CD4-positive, alpha-beta T cell treated with Interleukin-17A for 1 hour (primary cell): ENCODE measurements around the gene CBFA2T2.
"Not testable (repeated sequence)": the region's sequence is repeated elsewhere in the genome, so short reads cannot be mapped to it uniquely, and the experiment has no call there.

Experiments
- DNase-seq: peaks from one replicate; pipeline ENCODE4 v3.0.0-alpha.2; 2020

Gene CBFA2T2

DNA sequence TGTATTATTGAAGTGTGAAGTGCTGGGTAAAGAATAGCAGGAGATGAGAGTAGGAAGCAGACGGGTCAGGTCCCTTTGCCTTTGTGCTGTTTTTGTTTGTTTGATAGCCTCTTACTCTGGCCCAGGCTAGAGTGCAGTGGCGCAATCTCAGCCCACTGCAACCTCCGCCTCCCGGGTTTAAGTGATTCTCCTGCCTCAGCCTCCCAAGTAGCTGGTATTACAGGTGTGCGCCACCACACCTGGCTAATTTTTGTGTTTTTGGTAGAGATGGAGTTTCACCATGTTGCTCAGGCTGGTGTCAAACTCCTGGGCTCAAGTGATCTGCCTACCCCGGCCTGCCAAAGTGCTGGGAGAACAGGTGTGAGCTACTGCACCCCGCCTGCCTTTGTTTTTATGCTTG, 18.1 kb downstream of the CBFA2T2 start:
- not testable (repeated sequence) for DNase-seq

DNA sequence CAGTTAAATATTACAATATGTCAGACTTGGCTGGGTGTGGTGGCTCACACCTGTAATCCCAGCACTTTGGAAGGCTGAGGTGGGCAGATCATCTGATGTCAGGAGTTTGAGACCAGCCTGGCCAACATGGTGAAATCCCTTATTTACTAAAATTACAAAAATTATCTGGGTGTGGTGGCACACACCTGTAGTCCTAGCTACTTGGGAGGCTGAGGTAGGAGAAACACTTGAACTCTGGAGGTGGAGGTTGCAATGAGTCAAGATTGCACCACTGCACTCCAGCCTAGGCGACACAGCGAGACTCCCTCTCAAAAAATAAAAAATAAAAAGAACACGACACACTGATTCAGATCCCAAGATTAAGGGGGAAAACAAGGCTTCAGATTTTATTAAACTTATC, 19.2 kb downstream of the CBFA2T2 start:
- not testable (repeated sequence) for DNase-seq

DNA sequence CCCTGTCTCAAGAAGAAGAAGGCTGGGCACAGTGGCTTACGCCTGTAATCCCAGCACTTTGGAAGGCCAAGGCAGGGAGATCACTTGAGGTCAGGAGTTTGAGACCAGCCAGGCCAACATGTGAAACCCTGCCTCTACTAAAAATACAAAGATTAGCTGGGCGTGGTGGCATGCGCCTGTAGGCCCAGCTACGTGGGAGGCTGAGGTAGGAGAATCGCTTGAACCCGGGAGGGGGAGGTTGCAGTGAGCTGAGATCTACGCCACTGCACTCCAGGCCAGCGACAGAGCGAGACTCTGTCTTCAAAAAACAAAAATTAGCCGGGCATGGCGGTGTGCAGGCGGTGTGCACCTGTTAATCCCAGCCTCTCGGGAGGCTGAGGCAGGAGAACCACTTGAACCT, 22.0 kb downstream of the CBFA2T2 start:
- not testable (repeated sequence) for DNase-seq

DNA sequence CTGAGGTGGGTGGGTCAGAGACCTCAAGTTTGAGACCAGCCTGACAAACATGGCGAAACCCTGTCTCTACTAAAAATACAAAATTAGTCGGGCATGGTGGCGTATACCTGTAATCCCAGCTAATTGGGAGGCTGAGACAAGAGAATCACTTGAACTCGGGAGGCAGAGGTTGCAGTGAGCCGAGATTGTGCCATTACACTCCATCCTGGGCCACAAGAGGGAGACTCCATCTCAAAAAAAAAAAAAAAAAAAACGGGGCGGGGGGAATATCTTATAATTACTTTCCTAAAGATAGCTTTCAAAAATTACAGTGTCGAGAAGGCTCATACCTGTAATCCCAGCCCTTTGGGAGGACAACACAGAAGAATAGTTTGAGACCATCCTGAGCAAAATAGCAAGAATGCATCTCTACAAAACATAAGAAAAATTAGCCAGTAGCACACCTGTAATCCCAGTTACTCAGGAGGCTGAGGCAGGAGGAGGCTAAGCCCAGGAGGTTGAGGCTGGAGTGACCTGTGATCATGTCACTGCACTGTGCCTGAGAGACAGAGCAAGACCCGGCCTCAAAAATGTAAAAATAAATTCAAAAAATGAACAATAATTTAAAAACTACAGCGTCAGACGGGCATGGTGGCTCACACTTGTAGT, 25.8 kb downstream of the CBFA2T2 start:
- no peak for DNase-seq

DNA sequence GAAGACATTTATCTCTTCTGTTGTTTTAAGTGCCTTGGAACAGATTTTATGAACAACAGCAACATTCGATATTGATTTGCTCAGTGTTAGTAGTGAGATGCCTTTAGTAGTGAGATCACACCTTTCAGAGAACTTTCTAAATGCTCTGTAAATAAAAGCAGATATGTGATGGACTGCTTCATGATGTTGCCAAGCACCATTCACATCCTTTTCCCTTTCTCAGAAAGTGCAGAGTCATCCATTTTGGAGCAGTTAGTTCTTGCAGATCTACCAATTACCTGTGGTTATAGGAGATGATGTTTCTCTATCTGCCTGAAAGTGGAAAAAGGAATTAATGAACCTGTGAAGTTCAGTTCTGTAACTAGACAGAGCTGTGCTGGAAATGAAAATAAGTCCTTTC, 27.0 kb downstream of the CBFA2T2 start:
- no peak for DNase-seq

DNA sequence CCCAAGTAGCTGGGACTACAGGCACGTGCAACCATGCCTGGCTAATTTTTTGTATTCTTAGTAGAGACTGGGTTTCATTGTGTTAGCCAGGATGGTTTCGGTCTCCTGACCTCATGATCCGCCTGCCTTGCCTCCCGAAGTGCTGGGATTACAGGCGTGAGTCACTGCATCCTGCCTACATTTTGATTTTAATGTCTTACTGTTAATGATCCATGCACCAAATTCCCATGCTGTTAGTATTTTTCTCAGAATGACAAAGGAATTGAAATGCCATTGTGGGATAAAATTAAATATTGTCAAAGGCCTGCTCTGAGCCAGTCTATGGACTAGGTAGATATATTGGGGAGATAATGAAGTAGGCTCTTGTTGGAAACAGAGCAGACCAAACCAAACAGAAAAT, 28.2 kb downstream of the CBFA2T2 start:
- no peak for DNase-seq

DNA sequence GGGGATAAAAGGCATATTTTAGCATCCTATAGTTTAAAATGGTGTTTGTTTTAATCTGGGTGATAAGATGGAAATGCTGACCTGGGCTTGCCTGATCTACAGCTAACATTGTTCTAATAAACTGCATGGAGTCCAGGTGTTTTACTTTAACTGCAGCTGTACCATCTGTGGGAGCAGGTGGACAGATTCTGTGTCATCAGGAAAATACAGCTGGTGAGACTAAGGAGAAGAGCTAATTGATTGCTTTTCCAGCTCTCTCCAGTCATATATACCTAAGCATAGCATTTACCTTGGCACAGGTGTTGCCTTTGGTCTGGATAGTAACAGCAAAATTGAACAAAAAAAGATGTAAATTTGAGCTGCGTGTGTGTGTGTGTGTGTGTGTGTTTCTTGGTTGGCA, 31.6 kb downstream of the CBFA2T2 start:
- DNase-seq, result no peak

DNA sequence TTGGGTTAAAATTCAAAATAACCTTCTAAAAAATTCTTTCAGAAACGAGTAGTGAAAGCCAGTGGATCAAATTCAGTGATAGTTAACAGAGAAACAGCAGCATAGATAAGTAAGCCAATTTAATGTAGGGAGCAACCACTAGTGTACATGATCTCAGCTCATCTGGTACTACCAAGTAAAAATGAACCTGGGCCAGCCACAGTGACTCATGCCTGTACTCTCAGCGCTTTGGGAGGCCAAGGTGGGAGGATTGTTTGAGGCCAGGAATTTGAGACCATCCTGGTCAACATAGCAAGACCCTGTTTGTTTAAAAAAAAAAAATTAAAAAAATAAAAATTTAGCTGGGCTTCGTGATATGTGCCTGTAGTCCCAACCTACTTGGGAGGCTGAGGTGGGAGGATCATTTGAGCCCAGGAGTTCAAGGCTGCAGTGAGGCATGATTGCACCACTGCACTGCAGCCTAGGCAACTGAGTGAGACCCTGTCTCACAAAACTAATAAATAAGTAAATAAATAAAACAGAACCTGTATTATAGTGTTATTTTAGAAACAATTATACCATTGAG, 32.4 kb downstream of the CBFA2T2 start:
- DNase-seq, result no peak

DNA sequence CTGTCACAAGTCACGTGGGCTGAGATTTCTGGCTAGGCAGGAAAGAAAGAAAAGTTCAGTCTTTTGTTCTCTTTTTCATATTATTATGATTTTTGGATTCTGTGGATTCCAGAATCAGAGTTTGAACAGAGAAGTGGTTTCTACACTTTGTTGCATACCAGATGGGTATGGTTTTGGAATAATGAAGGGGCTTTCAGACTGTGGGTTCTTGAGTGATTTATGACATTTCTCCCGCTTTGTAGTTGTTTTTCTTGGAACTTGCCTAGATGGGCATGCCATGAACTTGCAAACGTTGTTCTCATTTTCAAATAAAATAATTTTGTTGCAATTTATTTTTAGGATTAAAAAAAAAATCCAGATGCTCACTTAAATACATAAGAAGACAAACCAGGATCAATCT, 34.4 kb downstream of the CBFA2T2 start:
- no peak for DNase-seq

DNA sequence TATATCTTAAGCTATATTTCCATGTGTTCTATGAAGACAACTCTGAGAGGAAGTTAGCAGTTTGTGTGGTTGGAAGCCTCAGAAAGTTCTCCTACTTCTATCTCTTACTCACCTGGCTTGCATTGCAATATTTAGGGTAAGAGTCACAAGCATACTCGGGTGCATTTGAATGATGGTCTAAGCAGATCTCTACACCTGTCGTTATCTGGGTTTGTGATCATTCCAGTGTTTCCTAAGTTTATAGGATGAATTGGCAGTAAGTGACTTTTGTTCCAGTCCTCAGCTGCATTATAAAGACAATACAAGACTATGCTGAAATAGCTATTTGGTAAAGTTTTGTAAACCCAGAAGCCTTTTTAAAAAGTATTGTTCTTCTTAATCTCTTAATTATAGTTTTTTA, 36.9 kb downstream of the CBFA2T2 start:
- DNase-seq, result no peak

DNA sequence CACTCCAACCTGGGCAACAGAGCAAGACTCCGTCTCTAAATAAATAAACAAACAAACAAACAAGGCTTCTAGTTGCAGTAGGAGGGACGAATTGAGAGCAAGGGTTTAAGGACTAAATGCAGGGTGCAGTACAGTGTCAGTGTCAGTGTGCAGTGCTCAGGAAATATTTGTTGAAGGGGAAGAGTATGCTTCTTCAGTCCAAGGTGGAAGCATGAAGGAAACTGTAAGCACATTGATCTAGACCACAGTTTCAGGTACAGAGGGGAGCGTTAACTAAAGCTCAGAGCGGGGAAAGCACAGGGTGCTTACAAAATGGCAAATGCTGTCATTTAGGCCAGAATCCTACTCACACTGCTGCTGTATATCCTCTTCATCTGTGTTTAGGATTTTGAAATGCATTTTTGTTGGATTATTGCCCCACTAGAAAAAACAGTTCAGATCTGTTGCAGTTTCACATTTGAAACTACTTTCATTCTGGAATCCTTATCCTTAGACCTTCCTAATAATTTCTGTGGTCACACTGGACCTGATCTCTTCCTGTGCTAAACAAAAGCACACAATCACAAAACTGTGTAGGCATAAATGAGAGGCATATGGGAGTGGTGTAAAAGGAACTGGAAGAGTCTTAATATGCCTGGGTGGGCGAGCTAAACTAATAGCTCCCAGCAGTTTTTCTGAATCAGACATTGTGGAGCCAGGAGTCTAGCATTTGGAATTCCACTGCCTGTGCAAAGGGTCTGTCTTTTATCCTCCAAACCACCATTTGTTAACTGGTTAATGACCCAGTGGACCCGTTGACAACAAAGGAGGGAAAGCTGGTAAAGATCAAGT, 41.4 kb downstream of the CBFA2T2 start:
- DNase-seq, result no peak

DNA sequence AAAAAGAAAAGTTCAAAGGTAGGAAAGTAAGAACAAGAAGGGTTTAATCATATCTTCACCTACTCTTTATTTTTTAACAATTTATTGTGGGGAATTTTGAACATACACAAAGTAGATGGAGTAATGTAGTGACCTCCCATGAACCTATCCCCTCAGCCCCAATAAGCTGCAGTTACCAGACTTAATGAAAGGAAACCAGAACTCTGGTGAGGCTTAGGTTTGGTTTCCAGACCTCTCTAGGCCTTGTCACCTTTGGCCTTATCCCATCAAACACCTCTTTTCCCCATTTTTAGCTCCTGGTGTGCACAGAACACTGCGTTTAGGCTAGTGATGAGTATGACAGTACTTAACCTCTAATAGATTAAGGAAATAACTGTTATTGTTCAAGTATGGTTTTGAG, 42.0 kb downstream of the CBFA2T2 start:
- no peak for DNase-seq

DNA sequence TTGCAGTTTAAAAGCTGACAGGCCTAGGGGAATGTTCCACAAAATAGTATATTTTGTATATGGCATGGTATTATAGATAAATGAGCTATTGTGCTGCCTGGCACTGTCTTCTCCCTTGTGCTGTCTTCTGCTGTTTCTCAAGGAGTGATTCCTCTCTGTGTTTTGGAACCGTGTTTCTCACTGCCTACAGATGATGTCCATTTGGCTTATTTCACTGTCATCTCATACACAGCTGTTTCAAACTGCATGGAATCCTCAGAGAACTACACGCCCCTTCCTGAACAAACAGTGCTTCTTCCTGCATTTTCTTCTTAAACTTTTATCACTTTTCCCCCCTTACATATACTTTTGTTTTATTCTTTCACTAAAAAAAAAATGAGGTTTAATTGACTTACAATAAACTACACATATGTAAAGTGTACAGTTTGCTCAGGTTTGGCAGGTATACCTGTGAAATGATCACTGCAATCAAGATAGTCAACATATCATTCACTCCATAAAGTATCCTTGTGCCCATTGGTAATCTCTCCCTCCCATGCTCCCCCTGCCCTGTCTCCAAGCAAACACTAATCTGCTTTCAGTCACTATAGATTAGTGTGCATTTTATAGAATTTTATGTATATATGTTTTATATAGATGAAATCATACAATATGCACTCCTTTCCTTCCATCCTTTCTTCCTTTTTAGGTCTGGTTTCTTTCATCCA, 43.0 kb downstream of the CBFA2T2 start:
- no peak for DNase-seq

DNA sequence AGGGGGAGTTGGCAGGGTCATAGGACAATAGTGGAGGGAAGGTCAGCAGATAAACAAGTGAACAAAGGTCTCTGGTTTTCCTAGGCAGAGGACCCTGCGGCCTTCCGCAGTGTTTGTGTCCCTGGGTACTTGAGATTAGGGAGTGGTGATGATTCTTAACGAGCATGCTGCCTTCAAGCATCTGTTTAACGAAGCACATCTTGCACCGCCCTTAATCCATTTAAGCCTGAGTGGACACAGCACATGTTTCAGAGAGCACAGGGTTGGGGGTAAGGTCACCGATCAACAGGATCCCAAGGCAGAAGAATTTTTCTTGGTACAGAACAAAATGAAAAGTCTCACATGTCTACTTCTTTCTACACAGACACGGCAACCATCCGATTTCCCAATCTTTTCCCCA, 45.8 kb downstream of the CBFA2T2 start:
- DNase-seq, result not testable (repeated sequence)

DNA sequence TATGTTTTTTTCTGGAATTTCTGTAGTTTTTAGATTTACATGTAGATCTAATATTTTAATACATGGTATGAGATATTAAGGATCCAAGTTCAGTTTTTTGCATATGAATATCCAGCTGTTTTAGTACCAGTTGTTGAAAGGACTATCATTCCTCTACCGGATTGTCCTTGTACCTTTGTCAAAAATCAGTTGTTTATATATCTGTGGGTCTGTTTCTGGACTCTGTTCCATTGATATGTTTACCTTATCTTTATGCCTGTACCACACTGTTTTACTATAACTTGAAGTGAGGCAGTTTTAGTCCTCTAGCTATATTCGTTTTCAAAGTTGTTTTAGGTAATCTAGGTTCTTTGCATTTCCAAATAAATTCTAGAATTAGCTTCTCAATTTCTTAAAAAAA, 47.7 kb downstream of the CBFA2T2 start:
- no peak for DNase-seq

DNA sequence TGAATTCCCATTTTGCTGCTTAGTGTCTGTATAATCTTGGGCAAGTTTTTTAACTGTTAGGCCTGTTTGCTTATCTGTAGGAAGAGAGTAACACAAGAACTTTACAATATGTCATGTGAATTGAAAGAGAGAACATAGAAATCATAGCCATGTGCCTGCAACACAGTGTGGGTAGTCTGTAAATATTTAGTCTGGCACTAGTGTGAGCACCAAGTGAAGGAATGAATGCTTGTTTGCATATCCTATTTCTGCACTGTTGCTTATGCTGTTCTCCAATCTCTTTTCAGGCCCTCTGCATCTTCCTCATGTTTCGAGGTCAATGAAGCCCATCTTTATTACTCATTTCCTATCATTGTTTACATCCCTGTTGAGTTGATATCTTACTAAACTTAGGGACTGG, 49.2 kb downstream of the CBFA2T2 start:
- DNase-seq, result no peak

DNA sequence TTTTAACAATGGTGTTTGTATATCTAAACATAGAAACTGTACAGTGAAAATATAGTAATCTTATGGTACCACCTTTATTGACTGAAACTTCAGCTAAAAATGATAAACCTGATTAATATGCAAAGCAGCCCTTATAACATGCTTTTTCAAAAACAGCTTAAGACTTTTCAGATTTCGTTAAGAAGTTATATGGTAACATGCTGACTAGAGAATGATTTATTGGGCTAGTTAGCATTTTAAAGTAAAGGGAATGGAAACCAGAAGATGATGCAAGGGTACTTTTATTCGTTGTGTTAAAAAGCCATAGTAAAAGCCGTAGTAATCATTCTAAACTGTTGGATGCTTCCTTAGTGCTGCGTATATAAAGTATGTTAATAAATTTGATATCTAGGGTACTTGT, 50.5 kb downstream of the CBFA2T2 start:
- DNase-seq, result no peak

DNA sequence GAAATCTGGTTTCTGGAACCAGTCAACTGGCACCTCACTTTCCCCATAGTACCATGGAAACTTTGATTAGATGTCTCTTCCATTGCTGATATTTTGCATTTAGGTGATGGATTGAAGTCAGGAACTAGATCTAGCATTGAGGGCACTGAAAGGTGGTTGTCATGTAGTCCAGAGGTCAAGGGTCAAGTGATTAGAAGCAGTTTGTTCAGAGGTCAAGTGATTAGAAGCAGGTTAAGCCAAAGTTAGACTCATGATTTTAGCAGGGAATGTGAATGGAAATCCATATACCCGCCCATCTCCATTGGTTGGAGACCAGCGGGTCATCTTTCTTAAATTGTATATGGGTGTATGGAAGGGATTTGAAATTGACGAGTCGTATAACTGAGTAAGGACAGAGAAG, 51.2 kb downstream of the CBFA2T2 start:
- DNase-seq, result no peak

DNA sequence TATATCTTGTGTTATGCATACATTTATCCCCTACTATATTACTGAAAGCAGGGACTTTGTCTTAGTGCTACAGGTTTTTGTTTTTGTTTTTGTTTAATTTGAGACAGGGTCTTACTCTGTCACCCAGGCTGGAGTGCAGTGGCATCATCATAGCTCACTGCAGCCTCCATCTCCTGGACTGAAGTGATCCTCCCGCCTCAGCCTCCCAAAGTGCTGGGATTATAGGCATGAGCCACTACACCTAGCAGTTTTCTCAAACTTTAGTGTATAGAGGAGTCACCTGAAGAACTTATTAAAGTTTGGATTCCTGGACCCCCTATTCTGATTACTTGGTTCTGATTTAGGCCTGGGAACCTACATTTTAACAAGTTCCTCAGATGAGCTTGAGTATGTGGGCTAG, 51.9 kb downstream of the CBFA2T2 start:
- no peak for DNase-seq

DNA sequence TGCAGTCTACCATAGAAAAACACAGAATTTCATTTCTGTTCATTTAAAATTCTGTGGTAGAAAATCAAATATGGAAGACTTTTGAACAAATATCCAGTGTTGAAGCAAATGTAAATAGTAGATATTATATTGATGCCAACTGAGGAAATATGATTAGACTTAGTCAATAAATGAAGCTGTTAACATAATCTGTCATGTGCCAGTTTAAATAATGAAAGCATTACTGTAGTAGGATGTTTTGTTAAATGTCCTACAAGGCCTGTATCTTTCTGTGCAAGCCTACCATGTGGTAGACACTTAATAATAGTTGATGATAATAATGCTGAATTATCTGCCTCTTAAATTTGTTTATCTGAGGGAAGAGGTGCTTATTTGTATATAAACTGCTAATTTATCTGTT, 55.9 kb downstream of the CBFA2T2 start:
- DNase-seq, result no peak

DNA sequence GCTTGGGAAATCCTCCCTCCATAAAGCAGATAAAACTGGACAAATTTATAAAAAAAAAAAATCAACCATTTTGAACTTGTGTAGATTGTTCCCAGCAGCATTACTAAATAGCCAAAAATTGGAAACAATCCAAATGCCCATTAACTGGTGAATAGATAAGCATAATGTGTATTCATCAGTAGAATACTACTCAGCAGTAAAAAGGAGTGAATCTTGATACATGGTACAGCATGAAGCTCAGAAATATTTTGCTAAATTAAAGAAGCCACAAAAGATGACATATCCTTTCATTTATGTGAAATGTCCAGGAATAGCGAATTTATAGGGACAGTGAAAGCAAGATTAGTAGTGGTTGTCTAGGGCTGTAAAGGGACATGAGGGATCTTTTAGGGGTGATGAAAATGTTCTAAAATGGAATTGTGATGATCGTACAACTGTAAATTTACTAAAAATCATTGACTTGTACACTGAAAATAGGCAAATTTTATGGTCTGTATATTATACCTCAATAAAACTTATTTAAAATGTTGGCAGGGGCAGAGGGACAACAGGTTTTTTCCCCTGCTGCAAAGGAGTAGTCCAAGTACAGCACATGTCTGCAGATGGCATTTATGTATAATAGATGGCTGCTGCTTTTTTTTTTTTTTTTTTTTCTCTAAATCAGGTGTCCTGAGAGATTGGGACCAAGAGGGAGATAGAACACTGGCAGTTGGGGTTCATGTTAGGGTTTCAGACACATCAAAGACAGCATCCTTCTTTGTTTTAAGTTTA, 59.5 kb downstream of the CBFA2T2 start:
- DNase-seq, result no peak

DNA sequence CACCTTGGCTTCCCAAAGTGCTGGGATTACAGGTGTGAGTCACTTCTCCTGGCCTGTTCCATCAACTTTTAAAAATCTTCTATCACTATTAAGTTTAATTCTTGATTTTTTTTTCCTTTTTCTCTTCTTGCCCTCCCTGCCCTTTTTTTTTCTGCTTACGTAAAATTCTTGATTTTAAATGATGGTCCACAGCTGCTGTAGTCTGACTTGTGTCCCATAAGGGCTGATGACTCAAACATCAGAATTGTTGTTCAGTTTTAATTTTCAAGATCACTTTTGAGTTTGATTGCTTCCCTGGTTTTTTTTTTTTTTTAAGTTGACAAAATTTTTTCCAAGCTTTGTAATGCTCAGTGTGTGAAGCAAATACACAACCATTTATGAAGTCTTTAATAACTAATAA, 61.9 kb downstream of the CBFA2T2 start:
- no peak for DNase-seq

DNA sequence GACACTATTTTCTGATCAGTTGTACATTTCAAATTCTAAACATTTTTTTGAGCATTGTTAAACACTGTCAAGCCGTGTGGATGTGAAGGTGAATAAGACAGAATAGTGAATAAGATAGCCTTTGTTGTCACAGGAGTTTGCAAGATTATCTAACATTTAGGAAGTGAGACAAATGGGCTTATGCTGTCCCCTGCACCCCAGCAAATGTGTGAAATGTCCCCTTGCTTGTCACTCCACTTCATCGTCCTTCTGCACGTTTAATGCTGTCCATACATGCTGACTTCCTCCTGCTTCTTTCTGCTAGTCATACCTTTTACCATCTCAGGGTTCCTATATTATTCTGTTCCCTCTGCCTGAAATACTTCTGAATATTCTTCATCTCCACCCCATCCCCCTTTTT, 62.6 kb downstream of the CBFA2T2 start:
- no peak for DNase-seq
